ENCODE data around the gene CGRRF1. TPM values are rescaled to one million over a fixed set of nuclear protein-coding genes. Genes with fewer than 3 reads are reported as not detected.

CGRRF1 gene
- total RNA-seq, 1 donor from 2014 or later: 18.7 TPM

GRCh38 chr14:54478636-54479215 lies 31.0 kb upstream of the CGRRF1 start:
- Mint-ChIP-seq H3K4me3 (ENCODE audit: unreplicated experiment) (no peak overlapping the region), H3K4me1 (ENCODE audit: low read depth, unreplicated experiment) (peaks cover 4% of the 10 kb centered on the region), H3K27ac (ENCODE audit: unreplicated experiment) (no peak overlapping the region), H3K9me3 (ENCODE audit: unreplicated experiment) (no peaks in the 10 kb centered on the region), H3K27me3 (ENCODE audit: unreplicated experiment) (no peaks in the 10 kb centered on the region), H3K36me3 (ENCODE audit: unreplicated experiment) (no peaks in the 10 kb centered on the region)
- TF ChIP-seq, protein P1, sequence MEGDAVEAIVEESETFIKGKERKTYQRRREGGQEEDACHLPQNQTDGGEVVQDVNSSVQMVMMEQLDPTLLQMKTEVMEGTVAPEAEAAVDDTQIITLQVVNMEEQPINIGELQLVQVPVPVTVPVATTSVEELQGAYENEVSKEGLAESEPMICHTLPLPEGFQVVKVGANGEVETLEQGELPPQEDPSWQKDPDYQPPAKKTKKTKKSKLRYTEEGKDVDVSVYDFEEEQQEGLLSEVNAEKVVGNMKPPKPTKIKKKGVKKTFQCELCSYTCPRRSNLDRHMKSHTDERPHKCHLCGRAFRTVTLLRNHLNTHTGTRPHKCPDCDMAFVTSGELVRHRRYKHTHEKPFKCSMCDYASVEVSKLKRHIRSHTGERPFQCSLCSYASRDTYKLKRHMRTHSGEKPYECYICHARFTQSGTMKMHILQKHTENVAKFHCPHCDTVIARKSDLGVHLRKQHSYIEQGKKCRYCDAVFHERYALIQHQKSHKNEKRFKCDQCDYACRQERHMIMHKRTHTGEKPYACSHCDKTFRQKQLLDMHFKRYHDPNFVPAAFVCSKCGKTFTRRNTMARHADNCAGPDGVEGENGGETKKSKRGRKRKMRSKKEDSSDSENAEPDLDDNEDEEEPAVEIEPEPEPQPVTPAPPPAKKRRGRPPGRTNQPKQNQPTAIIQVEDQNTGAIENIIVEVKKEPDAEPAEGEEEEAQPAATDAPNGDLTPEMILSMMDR (IDR thresholded peaks at IDR 0.05; ENCODE audit: partially characterized antibody, unreplicated experiment): no peak
- no peak for DNase-seq

DNA sequence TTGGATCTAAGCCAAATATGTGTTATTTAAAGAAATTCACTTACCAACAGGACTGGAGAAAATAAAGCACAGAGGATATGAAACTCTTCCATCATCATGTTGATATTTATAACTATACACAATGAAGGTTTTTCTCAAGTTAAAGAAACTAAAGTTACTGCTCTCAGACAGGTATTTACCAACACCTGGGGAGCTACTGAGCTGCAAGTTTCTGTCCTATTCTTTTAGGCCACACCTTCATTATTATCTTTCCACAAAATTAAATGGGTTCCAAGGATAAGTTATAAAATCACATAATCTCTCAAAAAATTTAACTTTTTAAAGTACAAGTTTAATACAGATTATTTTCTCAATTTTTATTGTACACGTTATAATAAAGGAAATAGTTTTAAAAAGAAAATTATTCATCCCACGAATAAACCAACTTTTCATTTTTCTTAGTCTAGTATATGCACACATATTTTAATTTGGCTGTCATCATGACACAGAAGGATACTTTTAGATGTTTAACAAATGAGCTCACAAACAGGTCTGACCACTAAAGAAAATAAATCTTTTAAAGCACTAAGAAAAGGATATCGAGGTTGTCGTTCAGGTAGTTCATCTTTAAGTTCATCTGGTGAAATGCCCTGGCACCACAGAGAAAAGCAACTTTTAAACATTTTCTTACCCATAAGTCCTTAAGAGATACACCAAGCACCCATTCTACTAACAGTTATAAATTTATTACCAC lies 28.7 kb upstream of the CGRRF1 start:
- no peaks in the 10 kb centered on the region for H3K9me3 Mint-ChIP-seq (ENCODE audit: unreplicated experiment)

GRCh38 chr14:54481695-54482094 lies 28.0 kb upstream of the CGRRF1 start:
- H3K4me1 Mint-ChIP-seq (ENCODE audit: low read depth, unreplicated experiment): peaks cover 24% of the 10 kb centered on the region
- no peaks in the 10 kb centered on the region for H3K36me3 Mint-ChIP-seq (ENCODE audit: unreplicated experiment)
- TF ChIP-seq, protein P1 (IDR thresholded peaks at IDR 0.05; ENCODE audit: partially characterized antibody, unreplicated experiment): no peak

More for the DNA sequence above, 28.7 kb upstream of the CGRRF1 start:
- DNase-seq: no peak
- Mint-ChIP-seq H3K4me1 (ENCODE audit: low read depth, unreplicated experiment) (peaks cover 18% of the 10 kb centered on the region), H3K27ac (ENCODE audit: unreplicated experiment) (no peak overlapping the region), H3K36me3 (ENCODE audit: unreplicated experiment) (no peaks in the 10 kb centered on the region), H3K27me3 (ENCODE audit: unreplicated experiment) (no peaks in the 10 kb centered on the region), H3K4me3 (ENCODE audit: unreplicated experiment) (no peak overlapping the region)
- TF ChIP-seq, protein P1 (IDR thresholded peaks at IDR 0.05; ENCODE audit: partially characterized antibody, unreplicated experiment): no peak

GRCh38 chr14:54483073-54483745 lies 26.5 kb upstream of the CGRRF1 start:
- Mint-ChIP-seq H3K4me1 (ENCODE audit: low read depth, unreplicated experiment) (peaks cover 25% of the 10 kb centered on the region), H3K9me3 (ENCODE audit: unreplicated experiment) (peaks cover 4% of the 10 kb centered on the region), H3K36me3 (ENCODE audit: unreplicated experiment) (no peaks in the 10 kb centered on the region), H3K27me3 (ENCODE audit: unreplicated experiment) (no peaks in the 10 kb centered on the region), H3K4me3 (ENCODE audit: unreplicated experiment) (no peak overlapping the region), H3K27ac (ENCODE audit: unreplicated experiment) (no peak overlapping the region)
- DNase-seq: no peak
- TF ChIP-seq, protein P1 (IDR thresholded peaks at IDR 0.05; ENCODE audit: partially characterized antibody, unreplicated experiment): no peak

More at GRCh38 chr14:54481695-54482094, 28.0 kb upstream of the CGRRF1 start:
- Mint-ChIP-seq H3K9me3 (ENCODE audit: unreplicated experiment) (no peaks in the 10 kb centered on the region), H3K27me3 (ENCODE audit: unreplicated experiment) (no peaks in the 10 kb centered on the region), H3K4me3 (ENCODE audit: unreplicated experiment) (no peak overlapping the region), H3K27ac (ENCODE audit: unreplicated experiment) (no peak overlapping the region)
- no peak for DNase-seq
